Keratinocyte (primary cell): ENCODE measurements around the gene MGMT.

Source experiments
- EZH2 ChIP-seq: IDR thresholded peaks from one replicate; pipeline ENCODE4 v1.6.1; 2012; ENCODE audit warnings: inconsistent platforms, mild to moderate bottlenecking, low read length, moderate library complexity
- TF ChIP-seq, protein P1 (sequence below), 3 experiments: IDR thresholded peaks in 1 of 3; conservative IDR thresholded peaks in 1 of 3; optimal IDR thresholded peaks in 1 of 3; 2 replicates in 2 of 3; 3 replicates in 1 of 3; pipeline versions ENCODE3 to v1.5.1; 2011; ENCODE audit warnings: low read length in 3 of 3, mild to moderate bottlenecking in 3 of 3, moderate library complexity in 2 of 3, control low read depth in 1 of 3, inconsistent platforms in 1 of 3; ENCODE audit not compliant: insufficient read depth in 2 of 3; ENCODE audit errors: extremely low read depth in 1 of 3

DNA sequence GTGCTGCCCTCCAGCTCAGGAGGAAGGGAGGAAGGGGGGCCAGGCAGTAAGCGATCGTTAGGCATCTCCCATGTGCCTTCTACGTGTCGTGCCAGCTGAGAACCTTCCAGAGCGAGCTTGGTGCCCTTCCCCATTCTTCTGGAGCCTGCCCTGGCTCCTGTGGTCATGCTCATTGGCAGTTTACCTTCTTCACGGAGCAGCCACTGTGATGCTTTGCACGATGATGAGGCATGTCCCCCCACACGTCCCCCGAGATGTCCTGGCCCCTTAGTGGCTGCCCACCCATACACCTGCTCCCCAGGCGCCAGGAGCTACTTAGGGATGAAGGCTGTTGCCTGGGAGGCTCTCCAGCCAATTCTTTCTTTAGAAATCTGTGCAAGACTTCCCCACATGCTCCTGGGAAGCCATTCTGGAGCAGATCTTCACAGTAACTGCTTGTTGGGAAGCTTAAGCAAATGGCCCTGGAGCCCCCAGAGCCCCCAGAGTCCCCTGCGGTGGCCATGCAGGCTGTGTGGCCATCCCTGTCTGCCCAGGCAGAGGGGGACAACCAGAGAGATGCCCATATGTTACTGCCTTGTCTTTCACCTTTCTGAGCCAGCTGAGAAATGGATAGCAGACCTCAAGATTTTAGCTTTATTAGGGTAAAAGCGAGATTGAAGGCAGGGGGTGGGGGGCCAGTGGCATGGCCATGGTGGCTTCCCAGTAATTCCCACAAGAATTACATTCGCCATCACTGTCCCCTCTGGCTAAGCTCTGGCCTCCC is 298.0 kb downstream of the MGMT start:
- TF ChIP-seq, protein P1, sequence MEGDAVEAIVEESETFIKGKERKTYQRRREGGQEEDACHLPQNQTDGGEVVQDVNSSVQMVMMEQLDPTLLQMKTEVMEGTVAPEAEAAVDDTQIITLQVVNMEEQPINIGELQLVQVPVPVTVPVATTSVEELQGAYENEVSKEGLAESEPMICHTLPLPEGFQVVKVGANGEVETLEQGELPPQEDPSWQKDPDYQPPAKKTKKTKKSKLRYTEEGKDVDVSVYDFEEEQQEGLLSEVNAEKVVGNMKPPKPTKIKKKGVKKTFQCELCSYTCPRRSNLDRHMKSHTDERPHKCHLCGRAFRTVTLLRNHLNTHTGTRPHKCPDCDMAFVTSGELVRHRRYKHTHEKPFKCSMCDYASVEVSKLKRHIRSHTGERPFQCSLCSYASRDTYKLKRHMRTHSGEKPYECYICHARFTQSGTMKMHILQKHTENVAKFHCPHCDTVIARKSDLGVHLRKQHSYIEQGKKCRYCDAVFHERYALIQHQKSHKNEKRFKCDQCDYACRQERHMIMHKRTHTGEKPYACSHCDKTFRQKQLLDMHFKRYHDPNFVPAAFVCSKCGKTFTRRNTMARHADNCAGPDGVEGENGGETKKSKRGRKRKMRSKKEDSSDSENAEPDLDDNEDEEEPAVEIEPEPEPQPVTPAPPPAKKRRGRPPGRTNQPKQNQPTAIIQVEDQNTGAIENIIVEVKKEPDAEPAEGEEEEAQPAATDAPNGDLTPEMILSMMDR (optimal IDR thresholded peaks at IDR 0.05 in 1 of 3, IDR thresholded peaks at IDR 0.05 in 1 of 3, conservative IDR thresholded peaks at IDR 0.05 in 1 of 3; ENCODE audit: extremely low read depth in 1 of 3, insufficient read depth in 2 of 3, low read length in 3 of 3), result no peak
- TF ChIP-seq EZH2, result no peak
